Measurements from ENCODE around the gene CFAP69. TPM values are rescaled to one million over a fixed set of nuclear protein-coding genes. Genes with fewer than 3 reads are reported as not detected.

The CFAP69 gene
- total and polyA plus RNA-seq, 2 donors (not counting 1 experiment from before 2014, with no cell fraction given), result 1.3 to 7.1 TPM

GRCh38 chr7:90222811-90223725 lies 21.9 kb upstream of the CFAP69 start:
- H3K79me2 ChIP-seq (ENCODE audit: control insufficient read depth, insufficient read depth, low read length), result no peaks in the 10 kb centered on the region
- DNase-seq (ENCODE audit: low read depth in 2 of 2), result peak; percentile 41 to 83
- no peaks in the 10 kb centered on the region for H4K20me1 ChIP-seq (ENCODE audit: control insufficient read depth, extremely low read depth, insufficient read depth, low read length)
- H3K4me1 ChIP-seq (ENCODE audit: control insufficient read depth, extremely low read depth, insufficient read depth, low read length), result peaks cover 3% of the 10 kb centered on the region
- no peak overlapping the region for H3K9ac ChIP-seq (ENCODE audit: insufficient read depth, low read length)
- H3K4me3 ChIP-seq (replicated peaks in 1 of 4; ENCODE audit: control extremely low read depth in 1 of 4, insufficient read depth in 1 of 4, low read depth in 3 of 4, low read length in 4 of 4), result no peak overlapping the region
- H2AFZ ChIP-seq (ENCODE audit: low read length), result no peak overlapping the region
- H3K9me3 ChIP-seq (ENCODE audit: control insufficient read depth, insufficient read depth, low read depth, low read length), result no peaks in the 10 kb centered on the region
- no peaks in the 10 kb centered on the region for H3K27me3 ChIP-seq (ENCODE audit: control insufficient read depth, insufficient read depth, low read length)
- H3K36me3 ChIP-seq (ENCODE audit: control insufficient read depth, insufficient read depth, low read length), result no peaks in the 10 kb centered on the region
- no peak overlapping the region for H3K27ac ChIP-seq (ENCODE audit: insufficient read depth, low read length)
- no peak for TF ChIP-seq EZH2 (IDR thresholded peaks at IDR 0.05; ENCODE audit: low read length, missing control alignments)
- no peak for TF ChIP-seq CTCF (conservative IDR thresholded peaks at IDR 0.05 in 1 of 2, IDR thresholded peaks at IDR 0.05 in 1 of 2; ENCODE audit: low read depth in 1 of 2, low read length in 2 of 2)
- H3K4me2 ChIP-seq (ENCODE audit: extremely low read depth, insufficient read depth, low read length), result no peak overlapping the region

GRCh38 chr7:90224195-90224594 lies 20.8 kb upstream of the CFAP69 start:
- no peaks in the 10 kb centered on the region for H3K9me3 ChIP-seq (ENCODE audit: control insufficient read depth, insufficient read depth, low read depth, low read length)
- no peak for DNase-seq (ENCODE audit: low read depth in 2 of 2)
- no peak for TF ChIP-seq EZH2 (IDR thresholded peaks at IDR 0.05; ENCODE audit: low read length, missing control alignments)
- TF ChIP-seq CTCF (conservative IDR thresholded peaks at IDR 0.05 in 1 of 2, IDR thresholded peaks at IDR 0.05 in 1 of 2; ENCODE audit: low read depth in 1 of 2, low read length in 2 of 2), result no peak
- H3K27ac ChIP-seq (ENCODE audit: insufficient read depth, low read length), result no peak overlapping the region
- no peak overlapping the region for H3K4me3 ChIP-seq (replicated peaks in 1 of 4; ENCODE audit: control extremely low read depth in 1 of 4, insufficient read depth in 1 of 4, low read depth in 3 of 4, low read length in 4 of 4)
- no peak overlapping the region for H3K4me2 ChIP-seq (ENCODE audit: extremely low read depth, insufficient read depth, low read length)
- H3K79me2 ChIP-seq (ENCODE audit: control insufficient read depth, insufficient read depth, low read length), result no peaks in the 10 kb centered on the region
- H3K4me1 ChIP-seq (ENCODE audit: control insufficient read depth, extremely low read depth, insufficient read depth, low read length), result peaks cover 3% of the 10 kb centered on the region
- H3K36me3 ChIP-seq (ENCODE audit: control insufficient read depth, insufficient read depth, low read length), result no peaks in the 10 kb centered on the region
- H3K27me3 ChIP-seq (ENCODE audit: control insufficient read depth, insufficient read depth, low read length), result no peaks in the 10 kb centered on the region
- H2AFZ ChIP-seq (ENCODE audit: low read length), result no peak overlapping the region
- H4K20me1 ChIP-seq (ENCODE audit: control insufficient read depth, extremely low read depth, insufficient read depth, low read length), result no peaks in the 10 kb centered on the region
- no peak overlapping the region for H3K9ac ChIP-seq (ENCODE audit: insufficient read depth, low read length)

- no peaks in the 10 kb centered on the region for H3K79me2 ChIP-seq (ENCODE audit: control insufficient read depth, insufficient read depth, low read length)
Measured at GRCh38 chr7:90225181-90225580, 19.8 kb upstream of the CFAP69 start.

More at GRCh38 chr7:90225181-90225580, 19.8 kb upstream of the CFAP69 start:
- no peak for DNase-seq (ENCODE audit: low read depth in 2 of 2)
- no peaks in the 10 kb centered on the region for H3K27me3 ChIP-seq (ENCODE audit: control insufficient read depth, insufficient read depth, low read length)
- H3K36me3 ChIP-seq (ENCODE audit: control insufficient read depth, insufficient read depth, low read length), result no peaks in the 10 kb centered on the region
- no peak overlapping the region for H3K4me3 ChIP-seq (replicated peaks in 1 of 4; ENCODE audit: control extremely low read depth in 1 of 4, insufficient read depth in 1 of 4, low read depth in 3 of 4, low read length in 4 of 4)
- H4K20me1 ChIP-seq (ENCODE audit: control insufficient read depth, extremely low read depth, insufficient read depth, low read length), result no peaks in the 10 kb centered on the region
- H3K9me3 ChIP-seq (ENCODE audit: control insufficient read depth, insufficient read depth, low read depth, low read length), result no peaks in the 10 kb centered on the region
- H3K4me1 ChIP-seq (ENCODE audit: control insufficient read depth, extremely low read depth, insufficient read depth, low read length), result peaks cover 3% of the 10 kb centered on the region
- no peak overlapping the region for H3K9ac ChIP-seq (ENCODE audit: insufficient read depth, low read length)
- H2AFZ ChIP-seq (ENCODE audit: low read length), result no peak overlapping the region
- H3K4me2 ChIP-seq (ENCODE audit: extremely low read depth, insufficient read depth, low read length), result no peak overlapping the region
- no peak overlapping the region for H3K27ac ChIP-seq (ENCODE audit: insufficient read depth, low read length)
- no peak for TF ChIP-seq CTCF (conservative IDR thresholded peaks at IDR 0.05 in 1 of 2, IDR thresholded peaks at IDR 0.05 in 1 of 2; ENCODE audit: low read depth in 1 of 2, low read length in 2 of 2)
- TF ChIP-seq EZH2 (IDR thresholded peaks at IDR 0.05; ENCODE audit: low read length, missing control alignments), result no peak
